Breast epithelium (tissue), 4 donors: ENCODE data around the gene IFRD1. TPM values are rescaled to one million over a fixed set of nuclear protein-coding genes. Genes with fewer than 3 reads are reported as not detected.

Experiments used
- DNase-seq, 2 donors: peaks; one replicate each; pipeline ENCODE4 v3.0.0-alpha.2; 2019; ENCODE audit warnings: low spot score in 2 of 2
- H3K27ac ChIP-seq, 2 donors: fragments of 200-600 bp; sonication (generic) in 1 of 2; one replicate each; pipeline ENCODE4 v1.5.1; 2016 to 2019; ENCODE audit warnings: mild to moderate bottlenecking in 1 of 2
- H3K27me3 ChIP-seq, 2 donors: fragments of 200-600 bp; sonication (generic) in 1 of 2; one replicate each; pipeline versions ENCODE4 v1.5.1 to v1.6.0; 2017 to 2019; ENCODE audit warnings: control low read depth in 1 of 2, mild to moderate bottlenecking in 1 of 2
- H3K36me3 ChIP-seq: fragments of 200-600 bp; one replicate; pipeline ENCODE4 v1.5.1; 2019
- H3K4me1 ChIP-seq, 2 donors: fragments of 200-600 bp; sonication (generic); one replicate each; pipeline ENCODE4 v1.5.1; 2016 to 2019; ENCODE audit warnings: control low read depth in 1 of 2
- H3K4me3 ChIP-seq, 3 donors: fragments of 200-600 bp; sonication (generic); 1 replicate in 2 of 3; 2 replicates in 1 of 3; pipeline ENCODE4 v1.5.1; 2016 to 2019; ENCODE audit warnings: mild to moderate bottlenecking in 3 of 3, moderate library complexity in 2 of 3
- H3K9me3 ChIP-seq, 2 donors: fragments of 200-600 bp; sonication (generic) in 1 of 2; one replicate each; pipeline ENCODE4 v1.5.1; 2016 to 2019; ENCODE audit warnings: control low read depth in 1 of 2
- POLR2A ChIP-seq: fragments of 450-650 bp; IDR thresholded peaks from one replicate; pipeline ENCODE4 v1.6.1; 2016; ENCODE audit warnings: antibody characterized with exemption, mild to moderate bottlenecking, moderate library complexity
- POLR2AphosphoS5 ChIP-seq, 3 donors: sonication (generic); formaldehyde crosslinking; IDR thresholded peaks; one replicate each; pipeline ENCODE4 v1.6.1; 2017; ENCODE audit warnings: antibody characterized with exemption in 3 of 3
- intact Hi-C: fragments of 100-400 bp; cut with DNase I; formaldehyde crosslinking; loops from one replicate; pipeline ENCODE4 v1.15.1; 2023; ENCODE audit warnings: low total_unique reads
- total RNA-seq, 3 donors: library from RNA; depleted of rRNA; stranded (reverse); fragments of >200 nt; gene quantifications; one replicate each; pipeline ENCODE4 v1.1.0, GENCODE V29; 2016
- TF ChIP-seq, protein P1 (sequence below), 3 donors: fragments of 450-650 bp; IDR thresholded peaks; one replicate each; pipeline ENCODE4 v1.5.1; 2016 to 2017; ENCODE audit warnings: antibody characterized with exemption in 3 of 3, mild to moderate bottlenecking in 3 of 3, moderate library complexity in 3 of 3

Gene IFRD1, protein sequence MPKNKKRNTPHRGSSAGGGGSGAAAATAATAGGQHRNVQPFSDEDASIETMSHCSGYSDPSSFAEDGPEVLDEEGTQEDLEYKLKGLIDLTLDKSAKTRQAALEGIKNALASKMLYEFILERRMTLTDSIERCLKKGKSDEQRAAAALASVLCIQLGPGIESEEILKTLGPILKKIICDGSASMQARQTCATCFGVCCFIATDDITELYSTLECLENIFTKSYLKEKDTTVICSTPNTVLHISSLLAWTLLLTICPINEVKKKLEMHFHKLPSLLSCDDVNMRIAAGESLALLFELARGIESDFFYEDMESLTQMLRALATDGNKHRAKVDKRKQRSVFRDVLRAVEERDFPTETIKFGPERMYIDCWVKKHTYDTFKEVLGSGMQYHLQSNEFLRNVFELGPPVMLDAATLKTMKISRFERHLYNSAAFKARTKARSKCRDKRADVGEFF
- 100 to 1,000 TPM in 1 of 3 donors, 10 to 100 TPM in 2; 82.7 to 146 (median 91.8) TPM for total RNA-seq

GRCh38 chr7:112449902-112450806, at the start of gene IFRD1:
Gene IFRD1, plus strand, starts transcription at chr7:112450460. Its CDS starts 229 bp downstream, at chr7:112450689.
- Histone ChIP-seq H3K27ac (peak within 1 kb of the TSS; percentile 99), H3K9me3 (no peaks in the 10 kb centered on the region), H3K4me3 (peak within 1 kb of the TSS; percentile 97 to 99 (median 97)), H3K27me3 (no peaks in the 10 kb centered on the region), H3K4me1 (no peaks in the 10 kb centered on the region), H3K36me3 (no peaks in the 10 kb centered on the region)
- TF ChIP-seq POLR2AphosphoS5 (IDR thresholded peaks at IDR 0.05), result peak; percentile 99 to 100 (median 100)
- TF ChIP-seq POLR2A, result peak; percentile 97
- TF ChIP-seq, protein P1, sequence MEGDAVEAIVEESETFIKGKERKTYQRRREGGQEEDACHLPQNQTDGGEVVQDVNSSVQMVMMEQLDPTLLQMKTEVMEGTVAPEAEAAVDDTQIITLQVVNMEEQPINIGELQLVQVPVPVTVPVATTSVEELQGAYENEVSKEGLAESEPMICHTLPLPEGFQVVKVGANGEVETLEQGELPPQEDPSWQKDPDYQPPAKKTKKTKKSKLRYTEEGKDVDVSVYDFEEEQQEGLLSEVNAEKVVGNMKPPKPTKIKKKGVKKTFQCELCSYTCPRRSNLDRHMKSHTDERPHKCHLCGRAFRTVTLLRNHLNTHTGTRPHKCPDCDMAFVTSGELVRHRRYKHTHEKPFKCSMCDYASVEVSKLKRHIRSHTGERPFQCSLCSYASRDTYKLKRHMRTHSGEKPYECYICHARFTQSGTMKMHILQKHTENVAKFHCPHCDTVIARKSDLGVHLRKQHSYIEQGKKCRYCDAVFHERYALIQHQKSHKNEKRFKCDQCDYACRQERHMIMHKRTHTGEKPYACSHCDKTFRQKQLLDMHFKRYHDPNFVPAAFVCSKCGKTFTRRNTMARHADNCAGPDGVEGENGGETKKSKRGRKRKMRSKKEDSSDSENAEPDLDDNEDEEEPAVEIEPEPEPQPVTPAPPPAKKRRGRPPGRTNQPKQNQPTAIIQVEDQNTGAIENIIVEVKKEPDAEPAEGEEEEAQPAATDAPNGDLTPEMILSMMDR (IDR thresholded peaks at IDR 0.05), result peak in 2 of 3 donors; percentile 21
- DNase-seq, result peak; percentile 99
- intact Hi-C loops, result no loop called here

DNA sequence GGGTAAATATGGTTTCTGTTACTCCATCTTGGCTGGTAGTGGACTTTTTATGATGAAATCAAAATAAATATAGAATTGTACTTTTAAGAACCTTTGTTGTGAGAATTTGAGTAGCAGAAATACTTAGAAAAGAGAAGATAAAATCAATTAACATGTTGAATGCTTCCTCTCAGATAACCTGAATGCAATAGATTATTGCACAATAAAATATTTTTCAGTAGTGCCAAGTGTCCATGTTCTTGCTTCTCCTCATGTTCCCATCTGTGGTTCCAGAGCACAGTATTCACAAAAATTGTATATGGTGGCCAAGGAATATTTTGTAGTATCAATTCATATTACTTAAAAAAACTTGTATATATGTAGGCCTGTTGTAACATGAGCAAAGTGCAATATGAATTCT, 45.9 kb upstream of the IFRD1 start:
- H3K9me3 ChIP-seq, result no peaks in the 10 kb centered on the region
- no peak overlapping the region for H3K4me3 ChIP-seq
- H3K27me3 ChIP-seq, result no peaks in the 10 kb centered on the region
- H3K4me1 ChIP-seq, result no peaks in the 10 kb centered on the region
- intact Hi-C loops, result no loop called here
- no peaks in the 10 kb centered on the region for H3K36me3 ChIP-seq
- TF ChIP-seq, protein P1 (IDR thresholded peaks at IDR 0.05), result no peak
- TF ChIP-seq POLR2AphosphoS5 (IDR thresholded peaks at IDR 0.05), result no peak
- no peak for TF ChIP-seq POLR2A
- no peak for DNase-seq
- H3K27ac ChIP-seq, result no peak overlapping the region

GRCh38 chr7:112405286-112405685, 45.0 kb upstream of the IFRD1 start:
- Histone ChIP-seq H3K4me3 (no peak overlapping the region), H3K4me1 (no peaks in the 10 kb centered on the region), H3K36me3 (no peaks in the 10 kb centered on the region), H3K27me3 (no peaks in the 10 kb centered on the region), H3K27ac (no peak overlapping the region), H3K9me3 (no peaks in the 10 kb centered on the region)
- intact Hi-C loops, result no loop called here
- no peak for DNase-seq
- no peak for TF ChIP-seq POLR2AphosphoS5 (IDR thresholded peaks at IDR 0.05)
- TF ChIP-seq POLR2A, result no peak
- TF ChIP-seq, protein P1 (IDR thresholded peaks at IDR 0.05), result no peak

GRCh38 chr7:112407261-112407660, 43.0 kb upstream of the IFRD1 start:
- intact Hi-C loops, result no loop called here
- Histone ChIP-seq H3K4me3 (no peak overlapping the region), H3K36me3 (no peaks in the 10 kb centered on the region), H3K4me1 (no peaks in the 10 kb centered on the region), H3K9me3 (no peaks in the 10 kb centered on the region), H3K27ac (no peak overlapping the region), H3K27me3 (no peaks in the 10 kb centered on the region)
- TF ChIP-seq, protein P1 (IDR thresholded peaks at IDR 0.05), result no peak
- TF ChIP-seq POLR2AphosphoS5 (IDR thresholded peaks at IDR 0.05), result no peak
- TF ChIP-seq POLR2A, result no peak
- DNase-seq, result no peak
